ENCODE measurements around the gene TADA2B.

GRCh38 chr4:7024336-7024890, 18.8 kb upstream of the TADA2B start:
- no peak for TF ChIP-seq EZH2phosphoT487 (IDR thresholded peaks at IDR 0.05; ENCODE audit: low read depth)
- no peak for TF ChIP-seq CTCF (IDR thresholded peaks at IDR 0.05; ENCODE audit: low read depth, low read length)
